GM03348 (cell line): ENCODE measurements around the gene DGKH.

Source experiments
- DNase-seq: peaks from one replicate; pipeline ENCODE4 v3.0.0; 2012; ENCODE audit warnings: low spot score

Gene DGKH

DNA sequence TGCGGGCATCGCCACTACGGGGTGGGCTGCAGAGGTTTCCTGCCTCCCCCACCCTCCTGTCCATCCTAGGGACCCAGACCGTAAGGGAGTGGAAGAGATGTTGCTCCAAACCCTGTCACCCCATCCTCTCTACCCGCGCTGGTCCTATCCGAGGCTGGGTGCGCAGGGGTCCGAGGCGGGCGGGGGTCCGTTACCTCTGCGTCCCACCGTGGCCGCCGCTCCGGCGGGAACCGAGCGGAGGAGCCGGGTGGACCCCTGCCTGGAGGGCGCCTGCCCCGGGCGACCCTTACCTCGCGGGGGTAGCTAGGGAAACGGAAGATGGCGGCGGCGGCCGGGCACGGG lies at the start of gene DGKH:
TSS of gene DGKH (plus strand) at position 307 of the 342 bp plus-strand sequence. CDS start 126 bp downstream, outside the sequence.
- DNase-seq = no peak

- peak; percentile 18 for DNase-seq
Measured at GRCh38 chr13:42000846-42001245, 47.6 kb upstream of the DGKH start.

GRCh38 chr13:42001580-42001979 lies 46.9 kb upstream of the DGKH start:
- peak; percentile 85 for DNase-seq

- no peak for DNase-seq
Measured at GRCh38 chr13:42002066-42002465, 46.4 kb upstream of the DGKH start.

DNA sequence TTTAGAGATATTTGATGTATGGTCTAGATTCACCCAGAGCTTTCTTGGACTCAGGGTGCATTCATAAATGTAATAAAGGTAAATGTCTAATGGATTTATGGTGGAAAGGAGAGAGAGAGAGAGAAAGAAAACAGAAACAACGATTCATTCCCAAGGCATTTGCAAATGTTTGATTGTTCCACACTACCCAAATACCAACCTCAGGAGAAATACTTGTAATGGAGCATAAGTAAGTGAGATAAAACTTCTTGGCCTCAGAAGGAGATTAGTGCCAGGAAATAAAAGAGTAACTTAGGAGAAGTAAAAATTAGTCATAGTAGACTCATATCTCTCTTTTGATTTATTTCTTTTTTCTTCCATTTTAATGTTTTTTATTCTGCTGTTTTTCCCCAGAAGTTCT lies 40.6 kb upstream of the DGKH start:
- peak; percentile 44 for DNase-seq

GRCh38 chr13:42009057-42009456 lies 39.4 kb upstream of the DGKH start:
- no peak for DNase-seq

DNA sequence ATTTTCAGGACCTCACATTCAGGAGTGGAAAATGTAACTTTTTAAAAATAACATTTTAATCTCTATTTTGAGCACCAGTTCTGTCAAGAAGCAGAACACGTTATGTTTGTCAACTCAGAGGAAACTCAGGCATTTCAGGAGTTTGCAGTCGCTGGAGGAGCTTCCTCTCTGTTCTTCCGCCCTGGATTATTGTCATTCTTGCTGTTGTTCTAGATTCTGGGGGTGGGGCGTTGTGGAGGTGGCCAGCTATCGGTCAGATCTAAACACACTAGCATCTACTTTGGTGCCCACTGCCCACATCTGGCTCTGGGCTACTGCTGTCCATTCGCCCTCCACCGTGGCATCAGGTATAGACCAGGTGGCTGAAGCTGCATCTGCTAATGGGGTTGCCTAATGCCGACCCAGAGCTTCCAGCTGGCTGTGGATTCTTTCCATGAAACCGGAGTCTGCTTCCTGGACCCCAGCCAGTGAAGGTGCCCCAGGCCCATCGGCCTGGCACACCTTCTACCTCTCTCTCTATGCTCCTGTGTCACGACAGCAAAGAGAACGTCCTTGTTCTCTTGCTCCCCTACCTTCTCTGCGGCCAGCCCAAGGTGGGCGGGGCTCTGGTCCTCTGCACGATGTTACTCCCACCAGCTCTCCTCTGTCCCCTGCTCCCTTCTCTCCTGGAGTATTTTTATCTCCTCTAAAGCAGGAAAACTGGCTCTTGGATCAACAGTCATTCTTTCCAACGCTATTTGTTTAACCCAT lies 36.7 kb upstream of the DGKH start:
- DNase-seq = no peak

GRCh38 chr13:42014119-42014518 lies 34.3 kb upstream of the DGKH start:
- DNase-seq = no peak

GRCh38 chr13:42017264-42017663 lies 31.2 kb upstream of the DGKH start:
- DNase-seq = no peak

DNA sequence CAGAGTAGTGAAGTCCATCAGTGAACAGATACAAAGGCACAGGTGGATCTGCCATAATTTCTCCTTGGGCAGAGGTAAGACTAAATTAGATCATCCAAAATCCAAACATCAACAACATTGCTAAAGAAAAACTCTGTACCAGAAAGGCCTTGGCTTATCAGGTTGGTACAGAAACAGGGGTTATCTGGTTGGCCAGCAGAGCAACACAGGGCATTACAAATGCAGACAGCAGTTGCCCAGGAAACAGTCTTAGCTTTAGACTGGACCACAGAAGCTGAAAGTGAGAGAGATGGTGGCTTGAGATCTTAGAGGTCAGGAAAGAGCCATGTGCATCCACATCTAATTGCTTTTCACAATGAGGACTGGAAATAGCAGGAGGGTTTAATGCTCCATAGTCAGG lies 26.6 kb upstream of the DGKH start:
- DNase-seq = no peak

DNA sequence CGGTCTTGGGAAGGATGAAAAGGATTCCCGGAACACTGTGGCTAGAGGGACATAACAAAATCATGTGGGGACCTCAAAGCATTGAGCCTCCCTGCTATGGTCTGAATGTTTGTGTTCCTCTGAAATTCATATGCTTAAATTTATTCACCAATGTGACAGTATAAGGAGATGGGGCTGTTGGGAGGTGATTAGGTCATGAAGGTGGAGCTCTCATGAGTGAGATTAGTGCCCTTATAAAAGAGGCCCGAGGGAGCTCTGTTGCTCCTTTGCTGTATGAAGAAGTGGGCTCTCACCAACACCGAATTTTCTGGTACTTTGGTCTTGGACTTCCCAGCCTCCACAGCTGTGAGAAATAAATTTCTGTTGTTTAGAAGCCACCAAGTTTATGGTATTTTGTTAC lies 26.1 kb upstream of the DGKH start:
- no peak for DNase-seq

- no peak for DNase-seq
Measured at GRCh38 chr13:42022796-42023493, 25.5 kb upstream of the DGKH start.

GRCh38 chr13:42027286-42027685 lies 21.2 kb upstream of the DGKH start:
- DNase-seq = no peak

GRCh38 chr13:42028113-42028799 lies 20.2 kb upstream of the DGKH start:
- no peak for DNase-seq

- no peak for DNase-seq
Measured at GRCh38 chr13:42035905-42036521, 12.4 kb upstream of the DGKH start.

GRCh38 chr13:42036711-42037110 lies 11.7 kb upstream of the DGKH start:
- no peak for DNase-seq

- no peak for DNase-seq
Measured at GRCh38 chr13:42038661-42039456, 9.6 kb upstream of the DGKH start.

GRCh38 chr13:42039457-42039945 lies 8.9 kb upstream of the DGKH start:
- no peak for DNase-seq

- peak; percentile 98 for DNase-seq
Measured at GRCh38 chr13:42039946-42040729, 8.3 kb upstream of the DGKH start.

- no peak for DNase-seq
Measured at GRCh38 chr13:42040730-42041010, 7.8 kb upstream of the DGKH start.

DNA sequence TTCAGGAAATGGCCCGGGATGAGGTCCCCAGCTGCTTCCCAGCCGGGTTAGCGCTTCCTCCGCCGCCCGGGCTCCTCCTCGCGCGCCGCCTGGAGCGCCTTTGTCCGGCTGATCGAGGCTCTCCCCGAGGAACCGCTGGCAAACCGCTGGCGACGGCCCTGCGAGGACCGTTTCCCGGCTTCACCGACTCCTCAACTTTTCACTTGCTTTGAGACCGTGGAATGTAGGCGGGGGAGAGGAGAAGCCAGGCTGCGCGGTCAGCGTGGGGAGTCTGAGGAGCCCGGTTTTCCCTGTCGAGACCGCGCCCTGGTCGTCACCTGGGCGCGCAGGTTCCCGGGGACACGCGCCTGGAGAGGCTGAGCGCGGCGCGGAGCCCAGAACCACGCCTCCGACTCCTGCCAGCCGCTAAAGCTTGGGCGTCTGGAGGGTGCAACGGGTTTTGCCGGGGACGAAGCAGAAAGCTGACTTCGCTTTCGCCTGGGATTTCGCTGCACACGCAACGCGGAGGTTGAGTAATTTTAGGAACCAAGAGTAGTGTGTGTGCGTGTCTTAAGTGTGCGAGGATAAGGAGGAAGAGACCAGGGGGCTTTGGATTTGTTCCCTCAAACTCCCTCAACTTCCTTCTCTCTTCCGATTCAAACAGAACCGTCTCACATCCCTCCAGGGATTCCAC lies 7.3 kb upstream of the DGKH start:
- peak; percentile 57 for DNase-seq
